DND-41 (cell line): Measurements from ENCODE around the gene SLC39A9.
"Not testable (repeated sequence)": the region's sequence is repeated elsewhere in the genome, so short reads cannot be mapped to it uniquely, and the experiment has no call there.

Experiments used
- ATAC-seq: fragments of 200-7000 bp; cut with Tn5 transposase; 3 replicates; pipeline ENCODE4 v1.9.1; 2021; ENCODE audit warnings: low read depth; ENCODE audit not compliant: insufficient read depth
- DNase-seq: peaks from one replicate; pipeline ENCODE4 v3.0.0-alpha.2; 2020
- H2AFZ ChIP-seq: 2 replicates; pipeline ENCODE4 v1.6.0; 2012; ENCODE audit warnings: low read depth, low read length
- H3K27ac ChIP-seq: 2 replicates; pipeline ENCODE4 v1.5.1; 2012; ENCODE audit warnings: low read length, inconsistent platforms
- H3K27me3 ChIP-seq: fragments of 200-600 bp; sonication (generic); 2 replicates; pipeline ENCODE4 v1.6.0; 2012; ENCODE audit warnings: low read length, mild to moderate bottlenecking, inconsistent platforms; ENCODE audit not compliant: insufficient read depth, poor library complexity
- H3K36me3 ChIP-seq: 2 replicates; pipeline ENCODE4 v1.5.1; 2012; ENCODE audit warnings: low read length, inconsistent platforms; ENCODE audit not compliant: insufficient read depth
- H3K4me1 ChIP-seq: 2 replicates; pipeline ENCODE4 v1.5.1; 2012; ENCODE audit warnings: mild to moderate bottlenecking, low read length; ENCODE audit not compliant: insufficient read depth
- H3K4me2 ChIP-seq: 2 replicates; pipeline ENCODE4 v1.6.0; 2012; ENCODE audit warnings: mild to moderate bottlenecking, moderate library complexity, low read length, inconsistent platforms; ENCODE audit not compliant: insufficient read depth
- H3K4me3 ChIP-seq, 2 experiments: fragments of 200-600 bp in 1 of 2; shearing (Covaris generic) in 1 of 2; 2 replicates each; pipeline ENCODE4 v1.5.1; 2012 to 2016; ENCODE audit warnings: inconsistent platforms in 2 of 2, low read length in 2 of 2, mild to moderate bottlenecking in 2 of 2, low read depth in 1 of 2, moderate library complexity in 1 of 2
- H3K79me2 ChIP-seq: 2 replicates; pipeline ENCODE4 v1.6.0; 2012; ENCODE audit warnings: low read length, inconsistent platforms; ENCODE audit not compliant: insufficient read depth
- H3K9ac ChIP-seq: 2 replicates; pipeline ENCODE4 v1.6.0; 2012; ENCODE audit warnings: low read depth, mild to moderate bottlenecking, inconsistent platforms, low read length, moderate library complexity
- H3K9me3 ChIP-seq: 2 replicates; pipeline ENCODE4 v1.5.1; 2012; ENCODE audit warnings: low read length, moderate library complexity, mild to moderate bottlenecking, inconsistent platforms; ENCODE audit not compliant: insufficient read depth, severe bottlenecking
- H4K20me1 ChIP-seq: 2 replicates; pipeline ENCODE4 v1.6.0; 2012; ENCODE audit warnings: low read length; ENCODE audit not compliant: insufficient read depth
- CTCF ChIP-seq: IDR thresholded peaks from 2 replicates; pipeline ENCODE4 v1.5.1; 2012; ENCODE audit warnings: borderline replicate concordance, low read length, moderate library complexity, mild to moderate bottlenecking; ENCODE audit not compliant: poor library complexity, severe bottlenecking; ENCODE audit errors: extremely low read depth
- EZH2 ChIP-seq: IDR thresholded peaks from 3 replicates; pipeline ENCODE4 v1.6.1; 2012; ENCODE audit warnings: borderline replicate concordance, low read depth, mild to moderate bottlenecking, moderate library complexity, low read length, inconsistent platforms; ENCODE audit not compliant: severe bottlenecking

SLC39A9 gene

GRCh38 chr14:69376439-69376838, 22.1 kb upstream of the SLC39A9 start:
- no peak for DNase-seq
- H3K4me3 ChIP-seq, result no peak overlapping the region

GRCh38 chr14:69378274-69378673, 20.2 kb upstream of the SLC39A9 start:
- Histone ChIP-seq H4K20me1 (peaks cover 34% of the 10 kb centered on the region), H3K27me3 (no peaks in the 10 kb centered on the region), H3K4me2 (no peak overlapping the region), H3K9ac (no peak overlapping the region), H3K4me1 (no peaks in the 10 kb centered on the region), H3K36me3 (peaks cover 88% of the 10 kb centered on the region), H2AFZ (no peak overlapping the region), H3K4me3 (no peak overlapping the region), H3K79me2 (peaks cover 31% of the 10 kb centered on the region), H3K27ac (no peak overlapping the region), H3K9me3 (peaks cover 4% of the 10 kb centered on the region)
- DNase-seq (no peak), ATAC-seq (no peak)
- TF ChIP-seq EZH2 (no peak), CTCF (no peak)

More at GRCh38 chr14:69376439-69376838, 22.1 kb upstream of the SLC39A9 start:
- H3K27ac ChIP-seq, result no peak overlapping the region
- H3K79me2 ChIP-seq, result peaks cover 13% of the 10 kb centered on the region
- no peak overlapping the region for H3K4me2 ChIP-seq
- no peaks in the 10 kb centered on the region for H3K27me3 ChIP-seq
- peaks cover 19% of the 10 kb centered on the region; the same call in 1 of the 2 replicates for H4K20me1 ChIP-seq
- no peaks in the 10 kb centered on the region for H3K4me1 ChIP-seq
- H2AFZ ChIP-seq, result no peak overlapping the region
- TF ChIP-seq CTCF (no peak), EZH2 (no peak)
- peaks cover 74% of the 10 kb centered on the region for H3K36me3 ChIP-seq
- peaks cover 4% of the 10 kb centered on the region for H3K9me3 ChIP-seq
- H3K9ac ChIP-seq, result no peak overlapping the region
- ATAC-seq, result no peak

GRCh38 chr14:69387311-69387710, 11.2 kb upstream of the SLC39A9 start:
- peaks cover 87% of the 10 kb centered on the region for H4K20me1 ChIP-seq
- no peak for DNase-seq
- no peak for ATAC-seq

GRCh38 chr14:69391400-69391799, 7.1 kb upstream of the SLC39A9 start:
- Histone ChIP-seq H3K79me2 (peaks cover 100% of the 10 kb centered on the region), H4K20me1 (peaks cover 84% of the 10 kb centered on the region), H3K36me3 (peaks cover 93% of the 10 kb centered on the region), H3K4me3 (0 out of 4 replicates have a peak overlapping the region, but pooled peaks of 1 of the 2 experiments have one; percentile 24), H3K4me1 (peaks cover 59% of the 10 kb centered on the region), H3K4me2 (peak overlapping the region; percentile 55; the same call in 1 of the 2 replicates)
- ATAC-seq, H3K9me3 ChIP-seq, H3K27ac ChIP-seq, H2AFZ ChIP-seq, H3K9ac ChIP-seq, DNase-seq, H3K27me3 ChIP-seq: not testable (repeated sequence)

More at GRCh38 chr14:69387311-69387710, 11.2 kb upstream of the SLC39A9 start:
- no peaks in the 10 kb centered on the region for H3K9me3 ChIP-seq
- no peak overlapping the region for H3K9ac ChIP-seq
- no peak for TF ChIP-seq CTCF
- no peak for TF ChIP-seq EZH2
- peaks cover 91% of the 10 kb centered on the region for H3K36me3 ChIP-seq
- H3K79me2 ChIP-seq, result peaks cover 100% of the 10 kb centered on the region
- H3K4me1 ChIP-seq, result peaks cover 20% of the 10 kb centered on the region
- H3K4me2 ChIP-seq, result no peak overlapping the region
- H3K27me3 ChIP-seq, result no peaks in the 10 kb centered on the region
- H3K27ac ChIP-seq, result no peak overlapping the region
- no peak overlapping the region for H2AFZ ChIP-seq
- no peak overlapping the region for H3K4me3 ChIP-seq
